Erythroblast (primary cell): ENCODE data around the gene GDPD5.

Experiments used
- GATA1 ChIP-seq: IDR thresholded peaks from 2 replicates; pipeline ENCODE4 v1.6.1; 2011; ENCODE audit warnings: low read depth, mild to moderate bottlenecking, control low read depth, low read length, moderate library complexity
- POLR2A ChIP-seq: IDR thresholded peaks from 2 replicates; pipeline ENCODE4 v1.6.1; 2011; ENCODE audit warnings: mild to moderate bottlenecking, low read length

DNA sequence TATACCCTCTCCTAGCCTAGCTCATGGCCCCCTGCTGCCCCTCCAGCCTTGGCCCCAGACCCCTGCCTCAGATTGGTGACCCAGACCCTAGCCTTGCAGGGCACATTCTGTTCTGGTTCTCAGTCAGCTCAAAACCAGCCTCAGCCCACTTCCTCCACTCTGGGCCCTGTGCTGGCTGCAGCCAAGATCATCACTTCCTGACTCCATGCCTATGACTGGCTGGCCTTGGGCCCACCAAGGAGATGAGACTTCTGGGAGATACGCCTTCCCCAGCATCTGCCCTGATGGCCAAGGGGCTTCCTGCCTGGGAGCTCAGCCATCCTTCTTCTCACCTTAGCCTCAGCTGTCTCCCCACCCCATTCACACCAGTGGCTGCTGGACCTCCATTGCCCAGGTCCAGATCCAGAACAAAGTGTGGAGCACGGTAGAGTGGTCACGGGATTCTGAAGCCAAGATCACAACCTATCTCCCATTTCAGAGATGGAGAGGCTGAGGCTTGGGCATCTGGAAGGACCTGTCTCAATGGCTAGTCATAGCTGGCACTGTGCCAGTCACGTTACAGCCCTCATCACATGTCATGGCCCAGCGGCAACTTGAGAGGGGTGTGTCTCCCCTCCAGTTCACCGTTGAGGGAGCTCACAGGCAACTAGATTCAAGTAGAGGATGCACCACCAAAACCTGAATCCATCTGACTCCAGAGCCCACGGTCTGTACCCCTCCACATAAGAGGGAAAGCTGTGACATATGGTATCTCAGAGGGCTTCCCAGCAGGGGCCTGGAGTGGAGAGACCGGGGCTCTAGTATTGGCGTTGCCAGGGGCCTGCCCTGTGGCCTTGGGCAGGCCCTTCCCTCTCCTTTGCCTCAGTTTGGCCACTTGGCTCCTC, 49.7 kb downstream of the GDPD5 start:
- TF ChIP-seq POLR2A: no peak
- TF ChIP-seq GATA1: no peak
